WTC11 (cell line): ENCODE data around the gene C10orf71. TPM values are rescaled to one million over a fixed set of nuclear protein-coding genes. Genes with fewer than 3 reads are reported as not detected.

Experiments
- ATAC-seq: fragments of 200-7000 bp; cut with Tn5 transposase; 2 replicates; pipeline ENCODE4 v1.10.0; 2021; ENCODE audit warnings: mild to moderate bottlenecking, moderate library complexity
- CTCF ChIA-PET: fragments of 300-600 bp; sonication (Branson Sonifier 250); formaldehyde crosslinking; loops from one replicate; lab custom pipeline; 2021; ENCODE audit warnings: antibody characterized with exemption; lab: Charles Lee
- POLR2A ChIA-PET: fragments of 350-600 bp; sonication (Branson Sonifier 250); formaldehyde crosslinking; loops from one replicate; lab custom pipeline; 2021; ENCODE audit warnings: antibody characterized with exemption; lab: Charles Lee
- DNase-seq: peaks from one replicate; pipeline ENCODE4 v3.0.0; 2021; ENCODE audit warnings: low spot score
- H3K27ac Mint-ChIP-seq: 2 replicates; pipeline ENCODE4 v1.8.0; 2021; ENCODE audit warnings: mixed read lengths
- H3K27me3 Mint-ChIP-seq: 2 replicates; pipeline ENCODE4 v1.8.0; 2021; ENCODE audit warnings: low read depth, mild to moderate bottlenecking, moderate library complexity, mixed read lengths
- H3K36me3 Mint-ChIP-seq: 2 replicates; pipeline ENCODE4 v1.8.0; 2021; ENCODE audit warnings: mixed read lengths
- H3K4me1 Mint-ChIP-seq: 2 replicates; pipeline ENCODE4 v1.8.0; 2022; ENCODE audit warnings: mixed read lengths
- H3K4me3 Mint-ChIP-seq: 2 replicates; pipeline ENCODE4 v1.8.0; 2021; ENCODE audit warnings: mild to moderate bottlenecking, moderate library complexity, mixed read lengths
- H3K9me3 Mint-ChIP-seq: 2 replicates; pipeline ENCODE4 v1.8.0; 2021; ENCODE audit warnings: mixed read lengths
- CBFB ChIP-seq: sonication (generic); formaldehyde crosslinking; IDR thresholded peaks from 2 replicates; pipeline ENCODE4 v1.8.1; 2022; ENCODE audit warnings: mild to moderate bottlenecking, low read depth, missing genetic modification reagents
- CREM ChIP-seq: sonication (generic); formaldehyde crosslinking; IDR thresholded peaks from 2 replicates; pipeline ENCODE4 v1.8.1; 2022; ENCODE audit warnings: mild to moderate bottlenecking, missing genetic modification reagents, moderate library complexity
- E2F5 ChIP-seq: sonication (generic); formaldehyde crosslinking; IDR thresholded peaks from 2 replicates; pipeline ENCODE4 v1.8.1; 2022; ENCODE audit warnings: mild to moderate bottlenecking, moderate library complexity, missing genetic modification reagents
- ELF4 ChIP-seq: sonication (generic); formaldehyde crosslinking; IDR thresholded peaks from 2 replicates; pipeline ENCODE4 v1.8.1; 2022; ENCODE audit warnings: low read depth, mild to moderate bottlenecking, moderate library complexity, missing genetic modification reagents
- EMX1 ChIP-seq: fragments of 250-450 bp; sonication (Bioruptor Pico); IDR thresholded peaks from 2 replicates; pipeline ENCODE4 v1.8.0; 2021; ENCODE audit warnings: mild to moderate bottlenecking
- FOXK1 ChIP-seq: sonication (generic); formaldehyde crosslinking; IDR thresholded peaks from 2 replicates; pipeline ENCODE4 v1.8.0; 2022; ENCODE audit warnings: mild to moderate bottlenecking, moderate library complexity, missing genetic modification reagents
- GABPB1 ChIP-seq: sonication (generic); formaldehyde crosslinking; IDR thresholded peaks from 2 replicates; pipeline ENCODE4 v1.8.1; 2023; ENCODE audit warnings: mild to moderate bottlenecking, missing genetic modification reagents
- GRHL2 ChIP-seq: fragments of 250-450 bp; sonication (Bioruptor Pico); IDR thresholded peaks from 2 replicates; pipeline ENCODE4 v1.8.0; 2022; ENCODE audit warnings: mild to moderate bottlenecking, moderate library complexity; ENCODE audit not compliant: insufficient replicate concordance, severe bottlenecking
- IRF2 ChIP-seq: sonication (generic); formaldehyde crosslinking; IDR thresholded peaks from 2 replicates; pipeline ENCODE4 v1.8.0; 2022; ENCODE audit warnings: low read depth, missing genetic modification reagents, borderline replicate concordance
- JUN ChIP-seq: sonication (generic); formaldehyde crosslinking; IDR thresholded peaks from 2 replicates; pipeline ENCODE4 v1.8.0; 2023; ENCODE audit warnings: mild to moderate bottlenecking, missing genetic modification reagents
- KAT7 ChIP-seq: sonication (generic); formaldehyde crosslinking; IDR thresholded peaks from 2 replicates; pipeline ENCODE4 v1.8.1; 2023; ENCODE audit warnings: missing genetic modification reagents, mild to moderate bottlenecking, borderline replicate concordance
- MAX ChIP-seq: sonication (generic); formaldehyde crosslinking; IDR thresholded peaks from 2 replicates; pipeline ENCODE4 v1.8.0; 2022; ENCODE audit warnings: mild to moderate bottlenecking, missing genetic modification reagents
- NR2C2 ChIP-seq: sonication (generic); formaldehyde crosslinking; IDR thresholded peaks from 2 replicates; pipeline ENCODE4 v1.8.0; 2022; ENCODE audit warnings: mild to moderate bottlenecking, missing genetic modification reagents
- NR3C1 ChIP-seq: sonication (generic); formaldehyde crosslinking; conservative IDR thresholded peaks from 2 replicates; pipeline ENCODE4 v1.8.1; 2023; ENCODE audit warnings: low read depth, mild to moderate bottlenecking, missing genetic modification reagents
- PRRX2 ChIP-seq: fragments of 250-450 bp; sonication (Bioruptor Pico); IDR thresholded peaks from 2 replicates; pipeline ENCODE4 v1.8.0; 2021; ENCODE audit warnings: mild to moderate bottlenecking
- SMAD3 ChIP-seq: sonication (generic); formaldehyde crosslinking; IDR thresholded peaks from 2 replicates; pipeline ENCODE4 v1.8.0; 2022; ENCODE audit warnings: missing genetic modification reagents, mild to moderate bottlenecking, borderline replicate concordance
- SMAD4 ChIP-seq: sonication (generic); formaldehyde crosslinking; IDR thresholded peaks from 2 replicates; pipeline ENCODE4 v1.8.0; 2022; ENCODE audit warnings: mild to moderate bottlenecking, missing genetic modification reagents
- STAT6 ChIP-seq: sonication (generic); formaldehyde crosslinking; conservative IDR thresholded peaks from 2 replicates; pipeline ENCODE4 v1.8.1; 2023; ENCODE audit warnings: mild to moderate bottlenecking, low read depth, missing genetic modification reagents, moderate library complexity
- TCF7 ChIP-seq: sonication (generic); formaldehyde crosslinking; IDR thresholded peaks from 2 replicates; pipeline ENCODE4 v1.8.0; 2022; ENCODE audit warnings: mild to moderate bottlenecking, low read depth, missing genetic modification reagents, moderate library complexity
- TP53 ChIP-seq: sonication (generic); formaldehyde crosslinking; IDR thresholded peaks from 2 replicates; pipeline ENCODE4 v1.8.1; 2023; ENCODE audit warnings: mild to moderate bottlenecking, missing genetic modification reagents
- USF1 ChIP-seq: sonication (generic); formaldehyde crosslinking; IDR thresholded peaks from 2 replicates; pipeline ENCODE4 v1.8.0; 2022; ENCODE audit warnings: mild to moderate bottlenecking, missing genetic modification reagents
- ZNF219 ChIP-seq: sonication (generic); formaldehyde crosslinking; IDR thresholded peaks from 2 replicates; pipeline ENCODE4 v1.8.0; 2023; ENCODE audit warnings: missing genetic modification reagents, mild to moderate bottlenecking, borderline replicate concordance
- ZNF317 ChIP-seq: sonication (generic); formaldehyde crosslinking; IDR thresholded peaks from 2 replicates; pipeline ENCODE4 v1.8.1; 2023; ENCODE audit warnings: low read depth, mild to moderate bottlenecking, moderate library complexity, missing genetic modification reagents, borderline replicate concordance
- total RNA-seq: library from RNA; stranded (reverse); gene quantifications from 3 replicates; pipeline ENCODE4 v1.2.3, GENCODE V29; 2021

The C10orf71 gene
- total RNA-seq, 1 experiment from 2014 or later = not detected

GRCh38 chr10:49314806-49315205 is 15.8 kb downstream of the C10orf71 start:
- Mint-ChIP-seq H3K27me3 (no peaks in the 10 kb centered on the region), H3K9me3 (peaks cover 3% of the 10 kb centered on the region), H3K27ac (no peak overlapping the region)
- CTCF ChIA-PET = no interaction called here
- POLR2A ChIA-PET = no interaction called here
- TF ChIP-seq TP53 (CRISPR knock-in tag) = no peak
- TF ChIP-seq TCF7 (CRISPR knock-in tag) = no peak
- TF ChIP-seq SMAD4 (CRISPR knock-in tag) = no peak
- no peak for TF ChIP-seq E2F5
- TF ChIP-seq GABPB1 (CRISPR knock-in tag) = no peak
- TF ChIP-seq MAX = no peak
- TF ChIP-seq NR2C2 (CRISPR knock-in tag) = no peak
- TF ChIP-seq GRHL2 (CRISPR knock-in tag) = no peak
- no peak for TF ChIP-seq USF1 (CRISPR knock-in tag)
- no peak for TF ChIP-seq PRRX2 (CRISPR knock-in tag)
- TF ChIP-seq KAT7 (CRISPR knock-in tag) = no peak
- TF ChIP-seq ELF4 (CRISPR knock-in tag) = no peak
- TF ChIP-seq NR3C1 (CRISPR knock-in tag) = no peak
- TF ChIP-seq, all 79 proteins: peak for 0
- H3K36me3 Mint-ChIP-seq = no peaks in the 10 kb centered on the region
- no peak overlapping the region for H3K4me3 Mint-ChIP-seq
- ATAC-seq = no peak
- H3K4me1 Mint-ChIP-seq = no peaks in the 10 kb centered on the region
- DNase-seq = no peak

GRCh38 chr10:49318028-49318427 is 19.1 kb downstream of the C10orf71 start:
- H3K4me1 Mint-ChIP-seq = no peaks in the 10 kb centered on the region
- ATAC-seq (no peak), DNase-seq (no peak)
- no peaks in the 10 kb centered on the region for H3K36me3 Mint-ChIP-seq
- POLR2A ChIA-PET = no interaction called here
- no peak overlapping the region for H3K4me3 Mint-ChIP-seq
- H3K27me3 Mint-ChIP-seq = no peaks in the 10 kb centered on the region
- CTCF ChIA-PET = no interaction called here
- H3K9me3 Mint-ChIP-seq = no peaks in the 10 kb centered on the region
- no peak for TF ChIP-seq FOXK1 (CRISPR knock-in tag)
- TF ChIP-seq JUN (CRISPR knock-in tag) = no peak
- no peak for TF ChIP-seq KAT7 (CRISPR knock-in tag)
- no peak for TF ChIP-seq ZNF219 (CRISPR knock-in tag)
- TF ChIP-seq SMAD3 (CRISPR knock-in tag) = no peak
- TF ChIP-seq CREM (CRISPR knock-in tag) = no peak
- TF ChIP-seq CBFB = no peak
- TF ChIP-seq STAT6 (CRISPR knock-in tag) = no peak
- TF ChIP-seq ZNF317 (CRISPR knock-in tag) = no peak
- no peak for TF ChIP-seq EMX1
- TF ChIP-seq IRF2 (CRISPR knock-in tag) = no peak
- no peak for TF ChIP-seq ELF4 (CRISPR knock-in tag)
- no peak overlapping the region for H3K27ac Mint-ChIP-seq
